Right renal cortex interstitium (tissue), 3 donors: ENCODE measurements around the gene MAP3K8. TPM values are rescaled to one million over a fixed set of nuclear protein-coding genes. Genes with fewer than 3 reads are reported as not detected.

ENCODE experiments used
- polyA plus RNA-seq, 3 donors: library from polyadenylated mRNA; unstranded; fragments of 120-200 nt; gene quantifications; one replicate each; pipeline ENCODE4 v1.2.1, GENCODE V29; 2013; ENCODE audit not compliant: insufficient read length in 3 of 3

Gene MAP3K8
- polyA plus RNA-seq, 3 donors = 5.7 to 8.5 (median 6.5) TPM

Other genes with a start within 250 kb of the MAP3K8 start
- 10 to 100 TPM; 20.6 to 21.9 (median 21.1) TPM for gene MTPAP, start 84.9 kb upstream of the MAP3K8 start, polyA plus RNA-seq
- gene LYZL2, start 195.6 kb downstream of the MAP3K8 start, polyA plus RNA-seq = not detected